ENCODE measurements around the gene NCKAP5. TPM values are rescaled to one million over a fixed set of nuclear protein-coding genes. Genes with fewer than 3 reads are reported as not detected.

The NCKAP5 gene
- total RNA-seq, 1 experiment from 2014 or later, result not detected

DNA sequence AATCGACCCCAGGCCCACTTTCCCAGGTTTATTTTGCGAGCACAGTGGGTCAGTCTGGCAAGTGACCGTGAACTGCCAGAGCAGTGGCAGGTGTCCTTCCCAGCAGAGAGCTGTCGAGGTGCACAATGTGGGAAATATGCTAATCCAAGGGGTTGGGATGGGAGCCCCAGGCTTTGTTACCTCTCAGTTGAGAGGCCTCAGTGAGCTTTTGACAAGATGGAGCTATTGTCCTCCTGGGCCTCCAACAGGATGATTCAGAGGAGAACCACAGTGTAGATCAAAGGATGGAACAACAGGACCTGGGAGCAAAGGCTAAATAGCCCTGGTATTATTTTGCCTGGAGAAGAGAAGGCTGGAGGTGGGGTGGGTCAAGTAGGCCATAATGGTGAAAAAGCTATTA lies 150.8 kb downstream of the NCKAP5 start:
- TF ChIP-seq EZH2 (IDR thresholded peaks at IDR 0.05; ENCODE audit: low read depth), result no peak
- TF ChIP-seq, protein P1, sequence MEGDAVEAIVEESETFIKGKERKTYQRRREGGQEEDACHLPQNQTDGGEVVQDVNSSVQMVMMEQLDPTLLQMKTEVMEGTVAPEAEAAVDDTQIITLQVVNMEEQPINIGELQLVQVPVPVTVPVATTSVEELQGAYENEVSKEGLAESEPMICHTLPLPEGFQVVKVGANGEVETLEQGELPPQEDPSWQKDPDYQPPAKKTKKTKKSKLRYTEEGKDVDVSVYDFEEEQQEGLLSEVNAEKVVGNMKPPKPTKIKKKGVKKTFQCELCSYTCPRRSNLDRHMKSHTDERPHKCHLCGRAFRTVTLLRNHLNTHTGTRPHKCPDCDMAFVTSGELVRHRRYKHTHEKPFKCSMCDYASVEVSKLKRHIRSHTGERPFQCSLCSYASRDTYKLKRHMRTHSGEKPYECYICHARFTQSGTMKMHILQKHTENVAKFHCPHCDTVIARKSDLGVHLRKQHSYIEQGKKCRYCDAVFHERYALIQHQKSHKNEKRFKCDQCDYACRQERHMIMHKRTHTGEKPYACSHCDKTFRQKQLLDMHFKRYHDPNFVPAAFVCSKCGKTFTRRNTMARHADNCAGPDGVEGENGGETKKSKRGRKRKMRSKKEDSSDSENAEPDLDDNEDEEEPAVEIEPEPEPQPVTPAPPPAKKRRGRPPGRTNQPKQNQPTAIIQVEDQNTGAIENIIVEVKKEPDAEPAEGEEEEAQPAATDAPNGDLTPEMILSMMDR (conservative IDR thresholded peaks at IDR 0.05), result no peak
- no TSS peak for BruUV-seq (replicated peaks)
- POLR2A ChIA-PET (ENCODE audit: unreplicated experiment), result no interaction called here
- H3K9me3 ChIP-seq (ENCODE audit: insufficient read depth, low read depth), result no peaks in the 10 kb centered on the region
- no peaks in the 10 kb centered on the region for H3K36me3 ChIP-seq (ENCODE audit: low read depth)
- no peaks in the 10 kb centered on the region for H4K20me1 ChIP-seq (ENCODE audit: insufficient read depth)
- no peak overlapping the region for H3K4me3 ChIP-seq
- CTCF ChIA-PET, result no interaction called here
- H3K27ac ChIP-seq, result no peak overlapping the region
- H3F3A ChIP-seq (ENCODE audit: insufficient read depth, low read depth), result no peaks in the 10 kb centered on the region
- no peaks in the 10 kb centered on the region for H3K79me2 ChIP-seq (ENCODE audit: low read depth)
- intact Hi-C loops (cut with micrococcal nuclease; ENCODE audit: unreplicated experiment), result no loop called here
- no peaks in the 10 kb centered on the region for H3K9me2 ChIP-seq (ENCODE audit: insufficient read depth)
- H3K27me3 ChIP-seq (ENCODE audit: insufficient read depth, low read depth), result peaks cover 42% of the 10 kb centered on the region; the same call in 1 of the 2 replicates
- no peak for DNase-seq
- no peak overlapping the region for H3K4me2 ChIP-seq
- no peaks in the 10 kb centered on the region for H3K4me1 ChIP-seq (replicated peaks; ENCODE audit: insufficient read depth)
- no peak overlapping the region for H2AFZ ChIP-seq

DNA sequence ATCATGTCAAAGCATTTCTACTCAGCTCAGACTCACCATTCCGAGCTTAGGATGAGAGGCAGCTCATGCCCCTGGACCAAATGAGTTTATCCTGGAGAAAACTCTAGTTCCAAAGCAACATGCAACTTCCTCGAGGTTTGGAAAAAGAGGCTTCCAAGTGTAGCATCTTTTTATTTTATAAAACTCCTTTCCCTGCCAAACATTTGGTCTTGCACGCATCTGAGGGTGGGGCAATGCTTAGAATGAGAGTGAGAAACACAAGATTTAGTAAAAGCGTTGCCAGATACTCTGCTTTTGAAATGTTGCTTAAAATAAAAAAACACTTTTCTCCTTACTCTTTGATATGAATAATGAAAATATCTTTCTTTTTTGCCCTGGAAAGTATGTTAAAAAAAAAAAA lies 151.5 kb downstream of the NCKAP5 start:
- Histone ChIP-seq H2AFZ (no peak overlapping the region), H3K79me2 (ENCODE audit: low read depth) (no peaks in the 10 kb centered on the region), H3K27me3 (ENCODE audit: insufficient read depth, low read depth) (peaks cover 45% of the 10 kb centered on the region; the same call in 1 of the 2 replicates), H3K4me2 (no peak overlapping the region), H3K27ac (no peak overlapping the region), H3K36me3 (ENCODE audit: low read depth) (no peaks in the 10 kb centered on the region), H3K4me3 (no peak overlapping the region), H4K20me1 (ENCODE audit: insufficient read depth) (no peaks in the 10 kb centered on the region), H3K9me3 (ENCODE audit: insufficient read depth, low read depth) (no peaks in the 10 kb centered on the region), H3F3A (ENCODE audit: insufficient read depth, low read depth) (no peaks in the 10 kb centered on the region), H3K9me2 (ENCODE audit: insufficient read depth) (no peaks in the 10 kb centered on the region), H3K4me1 (replicated peaks; ENCODE audit: insufficient read depth) (no peaks in the 10 kb centered on the region)
- intact Hi-C loops (cut with micrococcal nuclease; ENCODE audit: unreplicated experiment), result no loop called here
- TF ChIP-seq, protein P1 (conservative IDR thresholded peaks at IDR 0.05), result no peak
- TF ChIP-seq EZH2 (IDR thresholded peaks at IDR 0.05; ENCODE audit: low read depth), result no peak
- BruUV-seq (replicated peaks), result no TSS peak
- no peak for DNase-seq
- ChIA-PET CTCF (no interaction called here), POLR2A (ENCODE audit: unreplicated experiment) (no interaction called here)

DNA sequence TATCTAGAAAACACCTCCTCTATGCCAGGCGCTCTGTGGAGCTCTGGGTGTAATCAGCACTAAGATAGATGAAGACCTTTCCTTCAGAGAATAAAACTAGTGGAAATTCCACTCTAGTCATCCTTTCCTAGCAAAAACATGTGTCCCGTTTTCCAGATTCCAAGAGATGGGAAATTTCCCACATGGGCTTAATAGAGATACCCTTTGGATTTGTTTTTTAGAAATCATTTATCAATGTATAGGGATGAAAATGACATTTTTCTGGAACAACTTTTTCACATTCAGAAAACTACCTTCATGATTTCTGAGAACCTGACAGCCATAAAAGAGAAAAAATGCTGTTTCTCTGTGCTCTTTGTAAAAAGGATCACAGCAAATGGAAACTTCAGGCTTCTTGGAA lies 152.1 kb downstream of the NCKAP5 start:
- Histone ChIP-seq H3K9me3 (ENCODE audit: insufficient read depth, low read depth) (no peaks in the 10 kb centered on the region), H2AFZ (no peak overlapping the region), H3K36me3 (ENCODE audit: low read depth) (no peaks in the 10 kb centered on the region), H3F3A (ENCODE audit: insufficient read depth, low read depth) (no peaks in the 10 kb centered on the region), H4K20me1 (ENCODE audit: insufficient read depth) (no peaks in the 10 kb centered on the region), H3K27ac (no peak overlapping the region), H3K79me2 (ENCODE audit: low read depth) (no peaks in the 10 kb centered on the region), H3K4me1 (replicated peaks; ENCODE audit: insufficient read depth) (no peaks in the 10 kb centered on the region), H3K9me2 (ENCODE audit: insufficient read depth) (no peaks in the 10 kb centered on the region), H3K4me3 (no peak overlapping the region), H3K4me2 (no peak overlapping the region), H3K27me3 (ENCODE audit: insufficient read depth, low read depth) (peaks cover 45% of the 10 kb centered on the region; the same call in 1 of the 2 replicates)
- TF ChIP-seq, protein P1 (conservative IDR thresholded peaks at IDR 0.05), result no peak
- no peak for TF ChIP-seq EZH2 (IDR thresholded peaks at IDR 0.05; ENCODE audit: low read depth)
- intact Hi-C loops (cut with micrococcal nuclease; ENCODE audit: unreplicated experiment), result no loop called here
- POLR2A ChIA-PET (ENCODE audit: unreplicated experiment), result no interaction called here
- CTCF ChIA-PET, result no interaction called here
- DNase-seq, result no peak
- no TSS peak for BruUV-seq (replicated peaks)
